Activated T-cell treated with anti-CD3 and anti-CD28 coated beads for 48 hours (primary cell): Measurements from ENCODE around the gene FARS2.
"Not testable (repeated sequence)": the region's sequence is repeated elsewhere in the genome, so short reads cannot be mapped to it uniquely, and the experiment has no call there.

Source experiments
- DNase-seq: peaks from one replicate; pipeline ENCODE4 v3.0.0-alpha.2; 2020; ENCODE audit warnings: low read depth

FARS2 gene

DNA sequence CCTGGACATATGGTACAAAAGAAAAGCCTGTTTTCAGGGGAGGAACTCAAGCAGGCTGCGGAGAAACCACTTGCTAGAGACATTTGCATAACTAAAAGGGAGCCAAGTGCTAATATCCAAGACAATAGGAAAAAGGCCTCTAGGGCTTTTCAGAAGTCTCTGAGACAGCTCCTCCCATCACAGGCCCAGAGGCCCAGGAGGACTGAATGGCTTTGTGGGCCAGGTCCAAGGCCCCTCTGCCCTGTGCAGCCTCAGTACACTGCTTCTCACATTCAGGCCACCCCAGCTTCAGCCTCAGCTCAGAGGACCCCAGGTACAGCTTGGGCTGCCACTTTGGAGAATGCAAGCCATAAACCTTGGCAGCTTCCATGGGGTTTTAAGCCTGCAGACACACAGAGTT lies 545.1 kb downstream of the FARS2 start:
- DNase-seq = not testable (repeated sequence)

DNA sequence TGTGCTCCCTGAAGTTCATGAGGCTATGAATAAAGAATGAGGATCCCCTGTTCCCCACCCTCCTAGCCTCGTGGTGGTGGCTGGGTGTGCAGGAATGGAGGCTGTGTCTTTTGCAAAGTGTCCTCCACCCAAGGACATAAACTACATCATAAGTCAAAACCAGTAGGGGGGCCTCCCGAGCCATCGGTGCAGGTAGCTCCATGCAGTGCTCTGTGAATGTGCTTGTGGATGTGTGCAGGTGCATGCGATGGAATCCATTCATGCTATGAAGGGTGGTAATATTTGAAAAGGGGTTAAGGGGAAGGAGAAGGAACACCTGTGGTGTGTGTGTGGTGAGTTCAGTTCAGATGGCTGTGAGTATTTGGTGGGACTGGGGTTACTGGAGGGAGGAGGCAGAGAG lies 548.1 kb downstream of the FARS2 start:
- DNase-seq = no peak

DNA sequence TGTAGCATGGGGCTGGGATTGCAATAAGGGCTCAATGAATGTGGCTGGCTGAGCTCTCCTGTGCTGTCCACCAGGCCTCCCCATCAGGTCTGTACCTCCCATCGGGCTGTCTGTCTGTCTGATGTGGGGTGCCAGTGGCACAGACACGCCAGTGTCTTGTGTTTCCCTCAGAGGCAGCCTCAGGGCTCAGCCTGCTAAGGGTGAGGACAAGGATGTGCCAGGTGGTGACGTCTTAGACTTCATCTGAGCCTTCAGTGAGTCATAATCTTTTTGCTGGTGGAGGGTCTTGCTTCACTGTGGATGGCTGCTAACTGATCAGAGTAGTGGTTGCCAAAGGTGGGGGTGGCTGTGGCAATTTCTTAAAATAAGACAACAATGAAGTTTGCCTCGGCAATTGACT lies 550.7 kb downstream of the FARS2 start:
- no peak for DNase-seq

DNA sequence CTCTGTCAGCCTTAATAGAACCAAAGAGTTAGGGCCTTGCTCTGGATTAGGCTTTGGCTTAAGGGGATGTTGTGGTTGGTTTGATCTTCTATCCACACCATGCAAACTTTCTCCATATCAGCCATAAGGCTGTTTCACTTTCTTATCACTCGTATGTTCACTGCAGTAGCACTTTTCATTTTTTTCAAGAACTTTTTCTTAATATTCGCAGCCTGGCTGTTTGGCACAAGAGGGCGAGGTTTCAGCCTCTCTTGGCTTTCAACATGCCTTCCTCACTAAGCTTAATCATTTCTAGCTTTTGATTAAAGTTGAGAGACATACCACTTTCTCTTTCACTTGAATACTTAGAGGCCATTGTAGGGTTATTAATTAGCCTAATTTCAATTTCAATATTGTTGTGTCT lies 552.3 kb downstream of the FARS2 start:
- no peak for DNase-seq

DNA sequence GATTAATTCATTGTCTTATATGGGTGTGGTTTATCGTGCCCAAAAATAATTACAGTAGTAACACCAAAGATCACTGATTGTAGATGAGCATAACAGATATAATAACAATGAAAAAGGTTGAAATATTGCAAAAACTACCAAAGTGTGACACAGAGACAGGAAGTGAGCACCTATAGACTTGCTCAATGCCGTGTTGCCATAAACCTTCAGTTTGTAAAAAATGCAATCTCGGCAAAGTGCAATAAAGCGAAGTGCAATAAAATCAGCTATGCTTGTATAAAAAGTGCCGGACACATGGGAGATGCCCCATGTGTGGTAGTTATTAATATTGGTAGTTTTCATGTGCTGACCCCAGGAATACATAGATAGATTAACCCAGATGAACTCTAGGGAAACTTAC lies 552.8 kb downstream of the FARS2 start:
- no peak for DNase-seq

DNA sequence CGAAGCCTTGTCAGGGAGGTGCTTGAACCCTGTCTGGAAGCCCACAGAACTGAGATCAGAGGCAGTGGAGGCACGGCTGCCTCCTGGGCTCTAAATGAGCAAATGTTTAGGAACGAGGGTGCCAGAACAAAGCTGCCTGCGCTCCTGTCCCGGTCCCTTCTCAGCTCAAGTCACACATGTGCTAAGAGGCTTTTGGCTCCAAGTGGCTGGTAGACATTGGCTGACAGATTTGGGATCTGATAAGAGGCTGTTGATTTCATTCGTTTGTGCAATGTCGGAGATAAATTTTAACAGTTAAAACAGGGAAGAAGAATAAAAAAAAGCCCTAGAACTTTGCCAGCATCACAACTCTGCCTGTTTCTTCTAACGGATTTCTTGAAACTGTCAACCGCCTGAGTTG lies 553.6 kb downstream of the FARS2 start:
- DNase-seq = no peak

DNA sequence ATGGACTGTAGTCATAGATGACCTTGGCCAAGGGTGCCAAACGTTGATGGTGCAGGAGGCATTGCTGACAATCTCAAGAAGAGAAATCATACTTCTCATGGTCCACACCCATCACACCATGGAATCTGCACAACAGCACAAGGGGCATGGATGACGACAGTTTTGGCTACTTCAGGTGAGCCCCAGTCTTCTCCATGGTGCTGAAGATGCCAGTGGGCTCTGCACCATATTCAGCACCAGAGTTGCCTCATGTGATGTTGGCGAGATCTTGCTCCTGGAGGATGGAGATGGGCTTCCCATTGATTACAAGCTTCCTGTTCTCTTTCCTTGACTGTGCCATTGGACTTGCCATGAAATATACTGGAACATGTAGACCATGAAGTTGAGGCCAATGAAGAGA lies 556.6 kb downstream of the FARS2 start:
- no peak for DNase-seq

DNA sequence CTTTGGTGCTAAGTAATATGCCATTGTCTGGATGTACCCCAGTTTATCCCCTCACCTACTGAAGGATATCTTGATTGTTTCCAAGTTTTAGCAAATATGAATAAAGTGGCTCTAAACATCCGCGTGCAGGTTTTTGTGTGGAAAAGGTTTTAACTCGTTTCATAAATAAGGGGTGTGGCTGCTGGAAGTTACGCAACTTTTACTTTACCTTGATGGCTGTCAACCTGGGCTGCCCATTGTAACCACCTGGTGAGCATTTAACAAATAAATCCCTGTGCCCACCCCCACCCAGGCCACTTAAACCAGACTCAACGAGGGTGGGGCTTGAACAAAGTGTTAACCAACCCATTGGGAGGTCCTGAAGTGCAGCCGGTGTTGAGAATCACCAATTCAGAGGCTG lies 557.6 kb downstream of the FARS2 start:
- DNase-seq = no peak
